WERI-Rb-1 (cell line): ENCODE results near the gene ADRA2A.

ENCODE experiments used
- DNase-seq: peaks from one replicate; pipeline ENCODE4 v3.0.0-alpha.2; 2020
- H3K27ac ChIP-seq: fragments of 250-450 bp; sonication (Bioruptor Pico); 2 replicates; pipeline ENCODE4 v1.5.1; 2020; ENCODE audit warnings: mild to moderate bottlenecking, moderate library complexity
- H3K27me3 ChIP-seq: fragments of 250-450 bp; sonication (Bioruptor Pico); 2 replicates; pipeline ENCODE4 v1.5.1; 2021; ENCODE audit warnings: mild to moderate bottlenecking, low read depth, moderate library complexity; ENCODE audit not compliant: insufficient read depth, severe bottlenecking
- H3K36me3 ChIP-seq: fragments of 250-450 bp; sonication (Bioruptor Pico); 2 replicates; pipeline ENCODE4 v1.5.1; 2020; ENCODE audit warnings: mild to moderate bottlenecking, moderate library complexity
- H3K4me3 ChIP-seq: 2 replicates; pipeline ENCODE4 v1.5.1; 2011; ENCODE audit warnings: low read depth, mild to moderate bottlenecking, control low read depth, low read length
- H3K9me3 ChIP-seq: fragments of 250-450 bp; sonication (Bioruptor Pico); 2 replicates; pipeline ENCODE4 v1.5.1; 2021; ENCODE audit warnings: mild to moderate bottlenecking, moderate library complexity; ENCODE audit not compliant: severe bottlenecking
- TF ChIP-seq, protein P1 (sequence below): IDR thresholded peaks from 2 replicates; pipeline ENCODE4 v1.5.1; 2011; ENCODE audit warnings: low read depth, mild to moderate bottlenecking, control low read depth, inconsistent platforms, low read length

ADRA2A gene

DNA sequence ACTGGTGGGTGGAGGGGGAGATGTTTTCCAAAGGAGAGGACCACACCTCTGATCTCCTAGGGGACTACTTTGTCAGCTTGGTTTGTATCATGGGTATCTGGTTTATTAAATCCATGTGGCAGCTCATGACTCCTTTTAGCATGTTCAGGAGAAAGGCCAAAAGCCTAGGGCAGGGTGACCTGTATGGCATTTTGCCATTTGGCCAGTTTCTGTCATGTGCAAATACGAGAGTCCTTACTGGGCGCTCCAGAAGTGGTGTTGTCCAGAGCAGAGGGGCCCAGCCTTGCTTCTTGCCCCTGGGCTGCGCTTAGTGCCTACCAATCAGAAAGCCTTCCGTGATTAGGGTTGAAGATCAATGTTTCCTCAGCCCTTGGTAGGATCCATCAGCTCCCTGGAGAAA is 31.0 kb downstream of the ADRA2A start:
- Histone ChIP-seq H3K27ac (no peak overlapping the region), H3K36me3 (no peaks in the 10 kb centered on the region), H3K4me3 (no peak overlapping the region), H3K27me3 (no peaks in the 10 kb centered on the region), H3K9me3 (no peaks in the 10 kb centered on the region)
- no peak for DNase-seq
- TF ChIP-seq, protein P1, sequence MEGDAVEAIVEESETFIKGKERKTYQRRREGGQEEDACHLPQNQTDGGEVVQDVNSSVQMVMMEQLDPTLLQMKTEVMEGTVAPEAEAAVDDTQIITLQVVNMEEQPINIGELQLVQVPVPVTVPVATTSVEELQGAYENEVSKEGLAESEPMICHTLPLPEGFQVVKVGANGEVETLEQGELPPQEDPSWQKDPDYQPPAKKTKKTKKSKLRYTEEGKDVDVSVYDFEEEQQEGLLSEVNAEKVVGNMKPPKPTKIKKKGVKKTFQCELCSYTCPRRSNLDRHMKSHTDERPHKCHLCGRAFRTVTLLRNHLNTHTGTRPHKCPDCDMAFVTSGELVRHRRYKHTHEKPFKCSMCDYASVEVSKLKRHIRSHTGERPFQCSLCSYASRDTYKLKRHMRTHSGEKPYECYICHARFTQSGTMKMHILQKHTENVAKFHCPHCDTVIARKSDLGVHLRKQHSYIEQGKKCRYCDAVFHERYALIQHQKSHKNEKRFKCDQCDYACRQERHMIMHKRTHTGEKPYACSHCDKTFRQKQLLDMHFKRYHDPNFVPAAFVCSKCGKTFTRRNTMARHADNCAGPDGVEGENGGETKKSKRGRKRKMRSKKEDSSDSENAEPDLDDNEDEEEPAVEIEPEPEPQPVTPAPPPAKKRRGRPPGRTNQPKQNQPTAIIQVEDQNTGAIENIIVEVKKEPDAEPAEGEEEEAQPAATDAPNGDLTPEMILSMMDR, result no peak

DNA sequence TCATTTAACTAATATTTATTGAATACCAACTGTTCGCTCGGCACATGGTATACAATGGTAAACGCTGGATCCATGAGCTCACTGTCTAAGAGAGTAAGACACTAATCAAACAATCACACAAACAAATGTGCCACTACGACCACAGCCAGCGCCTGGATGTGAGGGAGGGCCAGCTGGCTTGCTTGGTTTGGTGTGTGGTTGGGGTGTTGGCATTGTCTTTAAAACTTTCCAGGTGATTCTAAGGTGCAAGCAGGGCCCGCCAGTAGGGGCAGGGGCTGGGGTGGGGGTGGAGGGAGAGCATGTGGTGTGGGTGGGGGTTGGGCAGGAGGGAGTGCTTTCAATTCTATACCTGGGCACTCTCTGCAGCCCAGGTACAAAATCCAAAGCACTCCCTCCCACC is 31.6 kb downstream of the ADRA2A start:
- no peaks in the 10 kb centered on the region for H3K36me3 ChIP-seq
- TF ChIP-seq, protein P1, result no peak
- H3K9me3 ChIP-seq, result no peaks in the 10 kb centered on the region
- no peaks in the 10 kb centered on the region for H3K27me3 ChIP-seq
- H3K4me3 ChIP-seq, result no peak overlapping the region
- no peak for DNase-seq
- H3K27ac ChIP-seq, result no peak overlapping the region

DNA sequence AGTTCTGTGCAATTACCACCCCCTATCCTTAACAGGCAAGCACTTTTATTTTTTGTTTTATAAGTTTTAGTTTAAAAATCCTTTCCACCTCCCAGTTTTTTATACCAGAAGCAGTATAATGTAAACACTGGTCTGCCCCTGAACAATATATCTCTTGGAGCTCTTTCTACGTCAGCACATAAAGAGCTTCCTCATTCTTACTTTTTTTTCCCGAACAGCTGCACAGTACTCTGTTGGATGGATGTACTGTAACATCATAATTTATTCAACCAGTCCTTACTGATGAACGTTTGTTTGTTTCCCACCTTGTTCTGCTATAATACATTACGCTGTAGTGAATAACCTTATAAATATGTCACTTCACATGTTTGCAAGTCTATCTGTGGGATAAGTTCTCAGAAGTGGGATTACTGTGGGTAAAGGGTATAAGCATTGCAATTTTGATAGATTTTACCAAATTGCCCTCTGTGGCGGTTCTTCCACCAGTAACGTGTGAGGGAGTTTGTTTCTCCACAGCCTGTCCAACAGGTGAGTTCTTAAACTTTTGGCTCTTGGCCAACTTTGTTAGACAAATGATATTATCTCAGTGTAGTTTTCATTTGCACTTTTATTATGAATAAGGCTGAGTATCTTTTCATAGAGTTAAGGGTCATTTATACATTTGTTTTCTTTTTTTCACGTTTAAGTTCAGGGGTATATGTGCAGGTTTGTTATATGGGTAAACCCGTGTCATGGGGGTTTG is 32.8 kb downstream of the ADRA2A start:
- H3K9me3 ChIP-seq, result no peaks in the 10 kb centered on the region
- DNase-seq, result no peak
- TF ChIP-seq, protein P1, result no peak

DNA sequence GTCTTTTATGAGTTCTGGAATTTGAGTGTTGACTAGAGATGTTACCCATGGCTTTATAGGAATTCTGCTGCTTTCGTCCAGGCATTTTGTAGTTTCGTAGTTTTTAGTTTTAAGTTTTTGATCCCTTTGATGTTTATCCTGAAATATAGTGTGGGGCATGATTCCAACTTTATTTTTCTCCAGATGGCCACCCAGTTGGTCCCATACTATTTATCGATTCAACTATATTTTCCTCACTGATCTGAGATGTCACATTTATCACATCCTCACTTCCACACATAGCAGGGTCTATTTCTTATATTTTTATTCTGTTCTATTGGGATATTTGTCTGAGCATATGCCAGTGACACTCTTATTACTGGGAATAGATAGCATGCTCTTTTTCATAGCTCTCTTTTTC is 33.9 kb downstream of the ADRA2A start:
- no peaks in the 10 kb centered on the region for H3K27me3 ChIP-seq
- no peak overlapping the region for H3K4me3 ChIP-seq
- H3K9me3 ChIP-seq, result no peaks in the 10 kb centered on the region
- TF ChIP-seq, protein P1, result no peak
- H3K36me3 ChIP-seq, result no peaks in the 10 kb centered on the region
- DNase-seq, result no peak
- H3K27ac ChIP-seq, result no peak overlapping the region

More for the DNA sequence above, 32.8 kb downstream of the ADRA2A start:
- H3K36me3 ChIP-seq, result no peaks in the 10 kb centered on the region
- H3K4me3 ChIP-seq, result no peak overlapping the region
- no peaks in the 10 kb centered on the region for H3K27me3 ChIP-seq
- no peak overlapping the region for H3K27ac ChIP-seq

DNA sequence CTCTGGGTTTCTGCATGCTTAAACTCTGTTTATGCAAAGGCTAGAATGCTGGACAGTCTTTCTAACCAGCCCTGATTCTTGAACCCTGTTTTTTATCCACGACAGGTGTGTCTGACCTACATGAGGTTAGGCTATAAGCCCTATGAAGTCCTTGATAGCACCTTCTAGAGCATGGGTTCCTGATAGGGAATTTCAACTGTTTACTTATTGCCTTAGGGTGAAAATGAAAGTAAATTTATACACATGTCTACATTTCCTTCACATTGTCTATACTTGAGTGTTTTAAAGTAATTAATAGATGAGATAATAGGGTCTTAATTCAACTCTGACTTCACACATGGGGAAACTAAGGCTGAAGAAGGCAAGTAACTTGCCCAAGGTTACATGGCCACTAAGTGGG is 35.5 kb downstream of the ADRA2A start:
- no peaks in the 10 kb centered on the region for H3K36me3 ChIP-seq
- TF ChIP-seq, protein P1, result no peak
- H3K27me3 ChIP-seq, result no peaks in the 10 kb centered on the region
- H3K4me3 ChIP-seq, result no peak overlapping the region
- DNase-seq, result no peak
- no peak overlapping the region for H3K27ac ChIP-seq
- H3K9me3 ChIP-seq, result no peaks in the 10 kb centered on the region
